ENCODE results near the gene CAPN14. TPM values are rescaled to one million over a fixed set of nuclear protein-coding genes. Genes with fewer than 3 reads are reported as not detected.

The CAPN14 gene
- total RNA-seq, 1 experiment from 2014 or later, result not detected

GRCh38 chr2:31231571-31232302, 14.4 kb upstream of the CAPN14 start:
- no peak for DNase-seq (ENCODE audit: low spot score)
- in situ Hi-C loops (cut with HindIII; ENCODE audit: low sequenced_read_pairs), result no loop called here

DNA sequence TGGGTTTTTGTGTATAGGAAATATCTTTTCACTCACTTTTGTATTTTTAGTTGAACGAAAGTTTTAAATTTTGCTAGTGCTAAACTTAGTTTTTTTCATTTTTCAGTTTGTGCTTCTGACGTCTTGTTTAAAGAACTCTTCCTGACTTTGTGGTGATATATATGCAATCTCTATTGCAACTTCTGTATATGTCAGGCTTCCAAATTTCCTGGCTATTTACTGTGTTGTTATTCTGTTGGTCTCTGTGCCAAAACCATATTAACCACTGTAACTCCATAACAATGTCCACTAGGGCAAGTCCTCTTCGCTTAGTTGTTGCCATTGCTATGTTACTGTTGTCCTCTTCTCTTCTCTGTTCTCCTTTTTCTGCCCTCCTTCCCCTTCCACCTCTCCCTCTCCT, 13.4 kb upstream of the CAPN14 start:
- in situ Hi-C loops (cut with HindIII; ENCODE audit: low sequenced_read_pairs), result no loop called here
- DNase-seq (ENCODE audit: low spot score), result no peak

GRCh38 chr2:31228717-31229116, 11.4 kb upstream of the CAPN14 start:
- DNase-seq (ENCODE audit: low spot score), result no peak
- in situ Hi-C loops (cut with HindIII; ENCODE audit: low sequenced_read_pairs), result no loop called here

DNA sequence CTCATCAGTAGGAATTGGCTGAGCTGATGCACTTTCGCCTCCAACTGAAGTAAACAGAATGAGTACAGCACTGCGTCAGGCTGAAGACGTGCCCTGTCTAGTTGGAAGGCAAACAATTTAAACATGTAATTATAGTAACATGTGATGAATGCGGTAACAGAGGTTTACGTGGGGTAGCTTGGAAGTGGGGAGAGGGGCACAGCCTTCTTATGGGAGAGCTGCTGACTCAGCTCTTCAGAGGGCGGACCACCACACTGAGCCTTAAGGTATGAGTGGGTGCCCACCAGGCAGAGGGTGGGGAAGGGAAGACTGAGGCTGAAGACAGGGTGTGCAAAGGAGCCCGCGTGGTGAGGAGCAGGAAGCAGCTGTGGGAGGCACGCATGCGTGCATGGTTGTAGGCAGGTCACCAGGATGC, 10.4 kb upstream of the CAPN14 start:
- in situ Hi-C loops (cut with HindIII; ENCODE audit: low sequenced_read_pairs), result no loop called here
- no peak for DNase-seq (ENCODE audit: low spot score)

- no peak for DNase-seq (ENCODE audit: low spot score)
- in situ Hi-C loops (cut with HindIII; ENCODE audit: low sequenced_read_pairs), result no loop called here
Observed at GRCh38 chr2:31227110-31227509, 9.8 kb upstream of the CAPN14 start.

- in situ Hi-C loops (cut with HindIII; ENCODE audit: low sequenced_read_pairs), result no loop called here
- no peak for DNase-seq (ENCODE audit: low spot score)
Observed at GRCh38 chr2:31226266-31226665, 9.0 kb upstream of the CAPN14 start.

DNA sequence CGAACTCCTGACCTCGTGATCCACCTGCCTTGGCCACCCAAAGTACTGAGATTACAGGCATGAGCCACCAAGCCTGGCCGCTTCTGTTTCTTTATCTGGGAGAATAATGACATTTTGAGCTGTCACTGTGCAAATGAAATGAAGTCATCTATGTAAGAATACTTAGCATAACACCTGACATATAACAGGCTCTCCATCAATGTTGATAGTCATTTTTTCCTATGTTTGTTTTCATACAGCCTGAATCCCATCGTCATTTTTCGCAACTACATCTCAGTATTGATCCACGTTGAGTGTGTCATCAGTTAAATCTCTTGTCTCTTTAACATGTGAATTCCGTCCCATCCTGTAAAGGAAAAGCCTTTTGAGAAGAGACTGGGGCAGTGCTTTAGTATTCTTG, 6.4 kb upstream of the CAPN14 start:
- in situ Hi-C loops (cut with HindIII; ENCODE audit: low sequenced_read_pairs), result no loop called here
- DNase-seq (ENCODE audit: low spot score), result no peak

DNA sequence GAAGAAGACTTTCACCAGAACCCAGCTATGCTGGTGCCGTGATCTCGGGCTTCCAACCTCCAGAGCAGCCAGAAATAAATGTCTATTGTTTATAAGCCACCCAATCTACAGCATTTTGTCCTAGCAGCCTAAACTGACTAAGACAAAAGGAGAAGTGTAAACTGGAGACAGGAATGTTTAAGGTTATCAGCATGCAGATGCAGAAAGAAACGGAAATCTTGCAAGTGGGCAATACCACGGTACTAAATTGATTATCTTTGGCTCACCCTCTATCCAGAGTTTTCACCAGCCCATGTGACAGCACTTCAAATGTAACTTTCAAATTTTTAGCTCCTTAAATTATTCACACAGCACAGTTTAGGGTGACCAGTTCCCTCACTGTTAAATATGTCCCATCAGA, 5.7 kb upstream of the CAPN14 start:
- in situ Hi-C loops (cut with HindIII; ENCODE audit: low sequenced_read_pairs), result no loop called here
- DNase-seq (ENCODE audit: low spot score), result no peak

- no peak for DNase-seq (ENCODE audit: low spot score)
- in situ Hi-C loops (cut with HindIII; ENCODE audit: low sequenced_read_pairs), result no loop called here
Observed at GRCh38 chr2:31222071-31222470, 4.8 kb upstream of the CAPN14 start.

DNA sequence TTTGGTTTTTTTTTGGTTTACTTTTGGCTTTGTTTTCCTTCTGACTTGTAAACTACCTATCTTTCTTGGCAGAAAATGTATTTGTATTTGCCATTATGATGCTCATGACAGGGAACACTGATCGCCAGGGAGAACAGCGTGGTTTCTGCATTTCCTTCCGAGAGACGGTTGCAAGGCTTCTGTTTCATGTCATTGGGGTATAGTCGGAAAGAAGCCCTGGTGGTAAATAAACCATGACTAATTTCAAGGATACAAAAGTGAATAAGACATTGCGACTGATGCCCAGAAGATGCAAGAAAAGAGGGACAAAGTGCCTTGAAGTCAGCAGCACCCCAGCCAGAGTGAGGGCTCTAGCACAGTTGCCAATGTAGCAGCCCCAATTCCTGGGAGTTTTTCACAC, 4.2 kb upstream of the CAPN14 start:
- in situ Hi-C loops (cut with HindIII; ENCODE audit: low sequenced_read_pairs), result no loop called here

DNA sequence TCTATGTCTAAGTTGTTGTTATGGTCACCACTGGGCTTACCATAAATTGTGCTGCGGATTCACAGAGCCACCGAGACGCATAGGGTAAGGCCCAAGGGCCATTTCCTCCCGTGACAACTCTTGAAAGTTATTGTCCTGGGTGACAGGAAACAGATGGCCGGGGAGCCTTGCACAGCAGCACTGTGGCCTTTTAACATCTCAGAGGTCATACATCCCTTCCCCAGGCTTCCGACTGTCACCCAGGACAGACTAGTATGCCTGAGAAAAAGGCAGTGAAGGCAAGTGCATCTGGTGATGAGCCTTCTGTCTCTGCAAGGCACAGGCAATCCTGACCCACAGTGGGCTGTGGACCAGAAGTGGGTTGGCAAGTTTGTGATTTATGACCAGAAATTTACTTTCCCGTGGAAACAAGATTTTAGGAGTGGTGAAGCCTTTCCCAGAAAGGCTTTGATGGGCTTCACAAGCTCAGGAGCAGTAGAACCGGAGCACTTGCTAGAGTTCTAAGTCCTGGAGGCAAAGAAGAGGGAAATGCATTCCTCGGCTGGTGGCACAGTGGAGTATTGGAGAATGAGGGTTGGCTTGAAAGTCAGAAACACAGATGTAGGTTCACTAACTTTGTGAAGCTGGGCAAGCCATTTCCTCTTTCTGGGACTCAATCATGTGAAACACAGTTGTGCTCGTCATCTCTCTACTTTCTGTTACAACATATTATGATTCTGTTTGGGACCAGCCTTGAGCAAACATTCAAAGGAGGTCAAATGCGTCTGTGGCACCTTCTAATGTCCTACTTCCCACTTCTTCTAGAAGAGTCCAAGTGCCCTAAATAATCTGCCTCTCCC, 2.0 kb upstream of the CAPN14 start:
- in situ Hi-C loops (cut with HindIII; ENCODE audit: low sequenced_read_pairs), result no loop called here
- DNase-seq (ENCODE audit: low spot score), result no peak

More for the DNA sequence above, 4.2 kb upstream of the CAPN14 start:
- DNase-seq (ENCODE audit: low spot score), result no peak

- no peak for DNase-seq (ENCODE audit: low spot score)
- in situ Hi-C loops (cut with HindIII; ENCODE audit: low sequenced_read_pairs), result no loop called here
Observed at GRCh38 chr2:31216734-31217133, 581 bp downstream of the CAPN14 start.

DNA sequence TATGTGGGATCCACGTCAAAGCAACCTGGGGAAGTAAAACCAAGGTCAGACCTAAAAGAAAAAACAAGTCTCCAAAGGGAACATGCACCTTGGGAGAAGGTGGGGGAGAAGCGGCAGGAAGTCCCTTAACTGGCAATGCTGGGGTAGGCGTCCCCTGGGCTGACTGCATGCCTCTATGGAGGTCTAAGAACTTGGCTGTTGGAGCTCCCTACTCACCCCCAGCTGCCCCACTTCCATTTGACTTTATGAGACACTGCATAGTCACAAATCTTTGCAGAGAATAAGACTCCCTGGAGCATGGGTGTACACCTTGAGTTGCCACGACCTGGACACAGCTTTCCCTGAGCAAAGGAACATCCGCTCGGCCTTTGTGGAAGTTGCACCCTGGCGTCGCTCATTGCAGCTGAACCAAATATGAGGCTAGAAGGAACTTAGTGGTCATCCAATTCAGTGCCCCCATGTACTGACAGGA, 2.8 kb downstream of the CAPN14 start:
- DNase-seq (ENCODE audit: low spot score), result no peak
- in situ Hi-C loops (cut with HindIII; ENCODE audit: low sequenced_read_pairs), result no loop called here

DNA sequence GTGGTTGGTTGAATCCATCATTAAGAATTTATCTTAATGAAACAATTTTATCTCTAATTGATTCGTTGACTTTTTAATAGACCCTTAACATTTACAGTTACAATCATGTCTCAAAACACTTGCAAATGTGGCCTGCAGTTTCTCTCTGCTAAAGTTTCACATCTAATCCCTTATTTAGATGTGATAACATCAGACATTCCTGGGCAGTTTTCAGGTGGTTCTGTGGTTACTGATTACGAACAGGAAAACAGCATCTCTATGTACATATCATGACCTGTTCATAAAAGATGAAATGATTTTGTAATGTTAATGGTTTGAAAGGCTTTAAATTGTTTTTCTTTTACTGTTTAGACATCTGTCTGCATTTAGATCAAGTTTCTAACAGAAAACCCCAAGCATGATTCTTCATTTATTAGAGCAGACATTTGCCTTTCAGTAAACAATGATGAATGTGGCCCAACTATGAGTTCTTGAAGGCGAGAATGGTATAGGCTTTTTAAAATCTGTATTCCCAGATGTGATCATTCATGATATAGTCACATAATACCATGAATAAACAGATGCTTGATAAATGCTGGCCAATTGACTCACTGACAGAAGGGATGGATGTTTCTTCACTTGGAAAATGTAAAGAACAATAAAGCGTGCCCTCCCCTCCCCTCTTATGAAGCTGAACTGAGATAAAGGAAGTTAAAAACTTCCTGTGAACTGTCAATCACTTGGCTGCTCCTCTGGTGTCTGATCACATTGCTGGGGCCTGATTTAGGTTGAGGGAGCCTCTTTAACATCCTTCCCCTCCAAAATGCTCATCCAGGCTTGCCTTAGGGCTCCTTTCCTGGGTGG, 3.5 kb downstream of the CAPN14 start:
- in situ Hi-C loops (cut with HindIII; ENCODE audit: low sequenced_read_pairs), result no loop called here
- no peak for DNase-seq (ENCODE audit: low spot score)

GRCh38 chr2:31212659-31213600, 4.4 kb downstream of the CAPN14 start:
- no peak for DNase-seq (ENCODE audit: low spot score)
- in situ Hi-C loops (cut with HindIII; ENCODE audit: low sequenced_read_pairs), result no loop called here

DNA sequence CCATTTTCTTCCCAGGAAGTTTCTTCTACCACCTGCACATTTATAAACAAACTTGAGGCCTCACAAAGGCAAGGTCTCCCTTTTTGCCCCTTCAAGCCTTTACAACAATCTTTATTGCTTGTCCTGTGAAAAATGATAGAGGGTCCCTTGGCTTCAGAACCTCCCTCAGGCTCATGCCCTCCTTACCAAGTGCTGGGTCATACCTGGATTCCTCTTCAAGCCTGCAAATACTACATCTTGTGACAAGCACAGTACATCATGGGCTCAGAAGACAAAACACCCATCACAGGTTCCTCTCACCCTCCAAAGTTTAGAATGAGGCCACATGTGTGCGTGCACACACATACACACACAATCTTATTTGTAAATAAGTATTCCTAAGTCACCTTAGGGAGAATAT, 9.1 kb downstream of the CAPN14 start:
- in situ Hi-C loops (cut with HindIII; ENCODE audit: low sequenced_read_pairs), result no loop called here
- DNase-seq (ENCODE audit: low spot score), result no peak

DNA sequence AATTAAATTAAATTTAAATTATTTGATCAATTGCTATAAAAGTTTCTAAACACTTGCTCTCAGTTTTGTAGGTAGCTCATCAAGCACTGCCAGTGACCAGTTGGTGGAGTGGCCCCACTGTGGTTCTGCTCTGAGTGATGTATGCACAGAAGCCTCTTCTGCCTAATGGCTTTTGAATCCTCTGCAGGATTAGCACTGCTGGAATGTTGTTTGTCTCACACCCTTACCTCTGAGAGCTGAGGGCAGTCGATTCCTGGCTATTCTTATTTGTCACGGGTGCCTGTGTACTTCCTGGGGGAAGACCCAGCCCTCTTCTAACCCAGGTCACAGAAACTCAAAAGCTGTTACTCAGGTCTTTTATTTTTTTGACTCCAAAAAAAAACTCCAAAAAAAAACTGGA, 9.5 kb downstream of the CAPN14 start:
- in situ Hi-C loops (cut with HindIII; ENCODE audit: low sequenced_read_pairs), result no loop called here
- peak; percentile 26 for DNase-seq (ENCODE audit: low spot score)

GRCh38 chr2:31205613-31206012, 11.7 kb downstream of the CAPN14 start:
- in situ Hi-C loops (cut with HindIII; ENCODE audit: low sequenced_read_pairs), result no loop called here
- DNase-seq (ENCODE audit: low spot score), result no peak

GRCh38 chr2:31205186-31205585, 12.1 kb downstream of the CAPN14 start:
- DNase-seq (ENCODE audit: low spot score), result peak; percentile 80
- in situ Hi-C loops (cut with HindIII; ENCODE audit: low sequenced_read_pairs), result no loop called here
